ENCODE measurements around the gene SMYD3.

DNA sequence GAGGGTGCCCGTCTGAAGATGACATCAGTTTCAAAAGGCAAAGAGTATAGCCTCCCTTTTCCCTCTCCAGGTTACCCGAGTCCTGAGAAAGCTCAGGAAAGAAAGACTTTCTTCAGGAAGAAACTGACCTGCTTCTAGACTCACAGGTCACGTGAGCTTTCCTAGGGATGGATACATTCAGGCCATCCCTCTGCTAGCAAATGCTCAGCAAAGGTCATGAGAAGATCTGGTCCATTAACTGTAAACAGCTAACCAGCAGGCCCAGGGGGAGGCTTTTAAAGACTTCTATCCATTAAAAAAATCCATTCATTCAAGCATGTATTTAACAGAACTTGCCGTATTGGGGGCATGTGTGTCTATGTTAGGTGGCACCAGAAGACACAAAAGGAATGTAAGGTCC lies 746.8 kb downstream of the SMYD3 start:
- TF ChIP-seq, protein P1, sequence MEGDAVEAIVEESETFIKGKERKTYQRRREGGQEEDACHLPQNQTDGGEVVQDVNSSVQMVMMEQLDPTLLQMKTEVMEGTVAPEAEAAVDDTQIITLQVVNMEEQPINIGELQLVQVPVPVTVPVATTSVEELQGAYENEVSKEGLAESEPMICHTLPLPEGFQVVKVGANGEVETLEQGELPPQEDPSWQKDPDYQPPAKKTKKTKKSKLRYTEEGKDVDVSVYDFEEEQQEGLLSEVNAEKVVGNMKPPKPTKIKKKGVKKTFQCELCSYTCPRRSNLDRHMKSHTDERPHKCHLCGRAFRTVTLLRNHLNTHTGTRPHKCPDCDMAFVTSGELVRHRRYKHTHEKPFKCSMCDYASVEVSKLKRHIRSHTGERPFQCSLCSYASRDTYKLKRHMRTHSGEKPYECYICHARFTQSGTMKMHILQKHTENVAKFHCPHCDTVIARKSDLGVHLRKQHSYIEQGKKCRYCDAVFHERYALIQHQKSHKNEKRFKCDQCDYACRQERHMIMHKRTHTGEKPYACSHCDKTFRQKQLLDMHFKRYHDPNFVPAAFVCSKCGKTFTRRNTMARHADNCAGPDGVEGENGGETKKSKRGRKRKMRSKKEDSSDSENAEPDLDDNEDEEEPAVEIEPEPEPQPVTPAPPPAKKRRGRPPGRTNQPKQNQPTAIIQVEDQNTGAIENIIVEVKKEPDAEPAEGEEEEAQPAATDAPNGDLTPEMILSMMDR (IDR thresholded peaks at IDR 0.05): no peak
- TF ChIP-seq POLR2A (IDR thresholded peaks at IDR 0.05): no peak
